ENCODE results near the gene CADM1.

The CADM1 gene

DNA sequence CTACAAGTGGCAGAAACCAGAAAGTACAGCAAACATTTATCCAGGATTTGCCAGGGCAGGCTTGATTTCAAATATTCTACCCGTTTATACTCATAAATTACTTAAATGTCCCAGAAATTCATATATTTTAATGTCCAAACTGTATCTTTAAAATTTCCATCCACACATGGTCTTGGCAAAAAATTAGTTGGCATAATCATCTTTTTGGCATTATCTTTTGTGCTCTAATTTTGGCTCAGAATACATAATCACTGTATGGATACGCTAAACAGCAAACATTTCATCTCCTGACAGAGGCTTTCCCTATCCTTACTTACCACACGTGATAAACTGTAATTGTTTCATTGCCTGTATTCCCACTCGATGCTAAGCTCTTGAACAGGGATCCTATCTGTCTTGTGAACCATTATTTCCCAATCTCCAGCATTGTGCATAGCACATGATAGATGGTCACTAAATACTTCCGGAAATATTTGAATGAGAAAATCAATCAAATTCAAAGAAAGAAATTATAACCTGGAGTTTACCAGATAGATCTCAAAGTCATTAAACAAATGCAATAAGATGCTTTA lies 64.2 kb downstream of the CADM1 start:
- DNase-seq: no peak

DNA sequence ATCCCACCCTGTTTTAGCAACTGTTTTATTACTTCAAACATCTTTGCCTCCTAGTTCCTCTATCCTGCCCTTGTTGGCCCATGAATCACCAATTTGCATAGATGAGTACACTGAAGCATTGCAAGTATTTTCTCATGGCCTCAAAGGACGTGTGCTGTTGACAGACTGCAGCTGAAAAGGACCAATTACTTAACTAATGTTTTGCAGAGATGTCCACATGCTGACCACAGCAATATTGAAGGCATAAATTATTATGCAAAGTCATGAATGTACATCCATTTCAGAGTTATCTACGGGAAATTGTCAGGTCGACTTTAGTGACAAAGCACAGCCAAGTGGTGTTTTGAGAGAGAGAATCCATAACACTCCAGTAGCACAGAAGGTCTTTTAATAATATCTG lies 64.8 kb downstream of the CADM1 start:
- no peak for DNase-seq

GRCh38 chr11:115437902-115438575 lies 66.2 kb downstream of the CADM1 start:
- DNase-seq: no peak

DNA sequence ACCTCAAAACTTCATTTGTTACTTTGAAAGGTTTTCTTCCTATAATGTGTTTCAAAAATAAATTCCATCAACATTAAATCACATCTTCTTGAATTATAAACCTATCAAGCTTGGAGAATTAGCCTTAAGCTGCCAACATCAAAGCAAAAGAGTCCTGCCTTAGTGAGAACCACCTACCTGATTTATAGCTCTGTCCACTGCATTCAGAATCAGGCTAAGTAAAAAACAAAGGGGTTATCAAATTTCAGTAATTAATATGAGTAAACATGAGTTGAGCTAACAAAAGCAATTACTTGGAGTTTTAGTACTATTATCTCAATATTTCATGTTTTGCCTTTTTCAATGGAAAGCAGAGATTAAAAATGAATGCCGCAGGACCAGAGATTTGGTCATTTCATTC lies 73.9 kb downstream of the CADM1 start:
- no peak for DNase-seq

GRCh38 chr11:115428306-115428705 lies 75.9 kb downstream of the CADM1 start:
- DNase-seq: no peak

DNA sequence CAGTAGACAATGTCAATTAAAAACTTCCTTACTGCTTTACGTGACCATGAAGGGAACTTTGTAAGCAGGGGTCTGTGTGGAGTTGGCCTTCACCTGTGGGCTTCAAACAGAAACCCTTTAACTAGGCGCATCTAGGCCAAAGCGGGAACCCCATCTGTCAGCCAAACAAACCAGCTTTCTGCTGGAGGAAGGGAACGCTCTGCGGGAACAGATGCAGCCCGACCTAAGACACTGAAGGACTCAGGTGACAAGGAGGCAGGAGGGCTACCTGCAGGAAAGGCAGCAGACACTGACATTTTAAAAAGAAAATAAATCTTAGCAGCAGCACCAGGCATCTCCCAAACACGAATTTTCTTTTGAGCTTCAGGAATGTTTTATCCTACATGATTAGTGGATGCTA lies 78.4 kb downstream of the CADM1 start:
- no peak for DNase-seq

DNA sequence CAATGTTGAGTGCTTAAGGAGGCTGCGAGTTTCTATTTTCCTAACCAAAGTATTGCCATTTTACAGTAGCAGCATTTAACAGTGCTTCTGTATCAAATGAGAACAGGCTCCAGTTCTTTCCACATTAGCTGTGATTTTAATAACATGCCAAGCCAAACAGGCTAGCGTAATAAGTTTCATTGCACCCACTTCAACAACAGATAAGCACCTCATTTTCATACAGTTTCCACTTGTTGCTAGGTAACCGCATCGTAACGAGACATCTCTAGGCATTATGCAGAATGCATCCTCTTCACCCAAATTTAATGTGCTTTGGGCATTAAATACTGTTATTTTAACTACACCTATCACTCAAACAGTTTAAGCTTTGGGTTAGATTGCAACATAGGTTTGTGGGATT lies 79.0 kb downstream of the CADM1 start:
- no peak for DNase-seq

- no peak for DNase-seq
These were observed 80.3 kb downstream of the CADM1 start for GRCh38 chr11:115423728-115424459.

- no peak for DNase-seq
These were observed 82.1 kb downstream of the CADM1 start for GRCh38 chr11:115421992-115422689.

DNA sequence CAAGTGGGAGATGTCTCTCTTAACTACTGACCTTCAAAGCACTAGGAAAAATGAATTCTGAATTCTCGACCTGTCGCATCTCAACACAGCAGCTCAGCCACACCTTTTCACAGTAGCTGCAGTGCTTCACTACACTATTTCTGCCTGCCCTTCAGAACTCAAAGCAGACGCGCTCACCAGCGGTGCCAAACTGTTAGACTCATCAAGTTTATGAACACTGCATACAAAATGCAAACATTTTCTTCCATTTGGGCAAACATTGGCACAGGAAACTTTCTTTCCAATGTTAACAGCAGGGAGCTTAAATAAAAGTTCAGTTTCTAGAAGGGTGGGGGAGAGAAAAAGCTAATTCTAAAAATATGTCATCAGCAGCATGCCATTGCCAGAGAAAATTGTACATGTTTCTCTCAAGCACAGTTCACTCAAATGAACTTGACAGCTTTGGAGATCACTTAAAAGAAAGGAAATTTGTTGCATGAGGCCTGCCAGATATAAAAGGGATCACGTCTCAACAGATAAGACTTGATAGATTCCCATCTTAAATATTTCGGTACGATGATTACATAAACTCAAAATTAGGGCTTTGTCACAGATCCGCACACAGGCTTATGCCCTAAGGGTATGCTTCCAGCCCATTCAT lies 82.7 kb downstream of the CADM1 start:
- DNase-seq: no peak

- no peak for DNase-seq
These were observed 83.7 kb downstream of the CADM1 start for GRCh38 chr11:115420505-115420904.

- no peak for DNase-seq
These were observed 85.6 kb downstream of the CADM1 start for GRCh38 chr11:115418626-115419025.

- DNase-seq: no peak
These were observed 86.1 kb downstream of the CADM1 start for GRCh38 chr11:115418081-115418480.

GRCh38 chr11:115411120-115411519 lies 93.1 kb downstream of the CADM1 start:
- DNase-seq: no peak

GRCh38 chr11:115409691-115410220 lies 94.5 kb downstream of the CADM1 start:
- no peak for DNase-seq

GRCh38 chr11:115409116-115409670 lies 95.0 kb downstream of the CADM1 start:
- DNase-seq: no peak

- no peak for DNase-seq
These were observed 95.9 kb downstream of the CADM1 start for GRCh38 chr11:115408036-115408921.

DNA sequence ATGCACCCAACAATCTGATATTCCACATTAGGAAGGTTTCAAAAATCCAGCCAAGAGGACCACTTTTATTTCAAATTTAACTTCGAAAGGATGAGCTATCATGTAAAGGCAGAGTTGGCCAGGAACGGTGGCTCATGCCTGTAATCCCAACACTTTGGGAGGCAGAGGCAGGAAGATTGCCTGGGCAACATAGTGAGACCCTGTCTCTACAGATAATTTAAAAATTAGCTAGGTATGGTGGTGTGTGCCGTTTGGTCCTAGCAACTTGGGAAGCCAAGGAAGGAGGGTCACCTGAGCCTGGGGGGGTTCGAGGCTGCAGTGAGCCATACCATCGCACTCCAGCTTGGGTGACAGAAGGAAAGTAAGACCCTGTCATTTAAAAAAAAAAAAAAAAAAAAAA lies 96.7 kb downstream of the CADM1 start:
- DNase-seq: no peak

- DNase-seq: no peak
These were observed 97.8 kb downstream of the CADM1 start for GRCh38 chr11:115406404-115406803.

- DNase-seq: no peak
These were observed 105.7 kb downstream of the CADM1 start for GRCh38 chr11:115398333-115399080.

DNA sequence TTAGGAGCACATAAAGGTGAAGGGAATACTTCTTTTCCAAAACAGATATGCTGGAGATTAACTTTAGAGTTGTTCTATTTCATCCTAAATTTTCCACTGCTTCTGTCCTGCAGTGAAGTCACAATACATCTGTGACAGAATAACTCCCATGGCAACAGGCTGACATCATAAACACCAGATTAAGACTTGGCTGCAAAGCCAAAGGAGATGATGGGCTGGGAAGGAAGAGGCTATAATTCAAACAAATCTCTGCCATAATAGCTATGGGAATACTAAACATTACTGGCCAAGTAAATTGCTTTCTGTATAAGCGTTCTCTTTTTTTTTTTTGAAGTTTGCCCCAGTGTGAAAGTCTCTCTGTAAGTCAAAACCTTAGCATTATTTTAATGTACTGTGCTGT lies 107.7 kb downstream of the CADM1 start:
- DNase-seq: no peak

Data from stimulated activated CD4-positive, alpha-beta T cell treated with anti-CD3 and anti-CD28 coated beads, Interleukin-4, amount 100 ng/mL, for 1 hour (primary cell).